Measurements from ENCODE around the gene DNAL4. TPM values are rescaled to one million over a fixed set of nuclear protein-coding genes. Genes with fewer than 3 reads are reported as not detected.

The DNAL4 gene
- total RNA-seq, 4 donors from 2014 or later = 9.3 to 15.2 (median 12.8) TPM

DNA sequence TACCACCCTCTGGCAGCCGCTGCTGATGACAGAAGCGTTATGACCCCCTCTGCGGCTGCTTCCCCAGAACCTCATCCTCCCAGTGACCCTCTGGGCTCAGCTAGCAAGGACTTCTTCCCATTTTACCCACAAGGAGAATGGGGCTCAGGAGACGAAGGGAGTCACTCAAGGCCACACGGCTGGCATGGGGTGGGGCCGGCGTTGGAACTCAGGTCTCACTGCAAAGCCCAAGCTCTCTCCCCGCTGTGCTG, 21.4 kb downstream of the DNAL4 start:
- intact Hi-C loops (cut with DNase I) = loop anchor here (10.0 kb wide), 1 partner anchor 352 kb away; no protein-coding TSS in a partner anchor
- 85% methylated on average over 8 of the region's 8 CpGs for WGBS
- no peak for DNase-seq (ENCODE audit: extremely low spot score)
- Histone ChIP-seq H3K27ac (replicated peaks in 1 of 4) (no peak overlapping the region), H3K36me3 (peaks cover 0 to 5% (median 0%) of the 10 kb centered on the region in 4 donors), H3K9me3 (no peaks in the 10 kb centered on the region), H3K27me3 (no peaks in the 10 kb centered on the region), H3K4me1 (peaks cover 0 to 7% (median 6%) of the 10 kb centered on the region in 4 donors), H3K4me3 (no peak overlapping the region)
- TF ChIP-seq EP300 (IDR thresholded peaks at IDR 0.05) (no peak), POLR2A (IDR thresholded peaks at IDR 0.05; ENCODE audit: low read depth) (no peak), POLR2AphosphoS5 (IDR thresholded peaks at IDR 0.05) (no peak)
- TF ChIP-seq, protein P1, sequence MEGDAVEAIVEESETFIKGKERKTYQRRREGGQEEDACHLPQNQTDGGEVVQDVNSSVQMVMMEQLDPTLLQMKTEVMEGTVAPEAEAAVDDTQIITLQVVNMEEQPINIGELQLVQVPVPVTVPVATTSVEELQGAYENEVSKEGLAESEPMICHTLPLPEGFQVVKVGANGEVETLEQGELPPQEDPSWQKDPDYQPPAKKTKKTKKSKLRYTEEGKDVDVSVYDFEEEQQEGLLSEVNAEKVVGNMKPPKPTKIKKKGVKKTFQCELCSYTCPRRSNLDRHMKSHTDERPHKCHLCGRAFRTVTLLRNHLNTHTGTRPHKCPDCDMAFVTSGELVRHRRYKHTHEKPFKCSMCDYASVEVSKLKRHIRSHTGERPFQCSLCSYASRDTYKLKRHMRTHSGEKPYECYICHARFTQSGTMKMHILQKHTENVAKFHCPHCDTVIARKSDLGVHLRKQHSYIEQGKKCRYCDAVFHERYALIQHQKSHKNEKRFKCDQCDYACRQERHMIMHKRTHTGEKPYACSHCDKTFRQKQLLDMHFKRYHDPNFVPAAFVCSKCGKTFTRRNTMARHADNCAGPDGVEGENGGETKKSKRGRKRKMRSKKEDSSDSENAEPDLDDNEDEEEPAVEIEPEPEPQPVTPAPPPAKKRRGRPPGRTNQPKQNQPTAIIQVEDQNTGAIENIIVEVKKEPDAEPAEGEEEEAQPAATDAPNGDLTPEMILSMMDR (IDR thresholded peaks at IDR 0.05) = no peak

DNA sequence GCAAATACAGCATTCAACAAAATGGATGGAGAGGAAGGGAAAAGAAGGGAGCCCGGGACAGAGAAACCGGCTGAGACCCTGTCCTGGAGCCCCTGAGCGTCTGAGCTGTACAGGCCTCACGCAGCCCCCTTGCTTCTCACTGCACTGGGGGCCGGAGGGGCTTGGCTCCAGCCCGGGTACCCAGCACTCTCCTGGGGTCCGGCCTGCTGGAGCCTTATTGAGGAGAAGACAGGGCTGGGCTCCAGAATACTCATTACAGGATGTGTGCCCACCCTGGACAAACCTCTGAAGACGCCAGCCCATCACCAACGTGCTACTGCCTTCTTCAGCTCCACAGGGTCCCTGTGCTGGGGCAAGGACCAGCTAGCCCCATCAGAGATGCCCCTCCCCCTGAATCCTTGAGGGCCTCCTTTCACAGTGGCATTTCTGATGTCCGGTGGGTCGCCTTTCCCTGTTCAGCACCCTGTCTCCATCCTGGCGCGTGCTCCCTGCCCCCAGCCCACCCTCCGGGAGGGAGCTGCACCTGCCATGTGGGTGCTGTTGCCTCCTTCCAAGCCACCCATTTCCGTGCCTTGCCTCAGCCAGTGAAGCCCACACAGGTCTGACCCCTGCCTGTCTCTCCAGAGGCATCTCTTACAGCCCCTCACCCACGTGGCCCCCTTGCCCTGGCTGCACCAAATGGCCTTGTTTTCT, 23.5 kb downstream of the DNAL4 start:
- Histone ChIP-seq H3K4me3 (no peak overlapping the region), H3K9me3 (no peaks in the 10 kb centered on the region), H3K4me1 (peaks cover 0 to 14% (median 13%) of the 10 kb centered on the region in 4 donors), H3K36me3 (no peaks in the 10 kb centered on the region), H3K27ac (replicated peaks in 1 of 4) (no peak overlapping the region), H3K27me3 (peaks cover 0 to 4% (median 0%) of the 10 kb centered on the region in 4 donors)
- intact Hi-C loops (cut with DNase I) = loop anchor here (10.0 kb wide), 1 partner anchor 354 kb away; no protein-coding TSS in a partner anchor
- TF ChIP-seq, protein P1 (IDR thresholded peaks at IDR 0.05) = no peak
- TF ChIP-seq POLR2AphosphoS5 (IDR thresholded peaks at IDR 0.05) (no peak), EP300 (IDR thresholded peaks at IDR 0.05) (no peak), POLR2A (IDR thresholded peaks at IDR 0.05; ENCODE audit: low read depth) (no peak)
- WGBS = 85% methylated on average over 14 of the region's 16 CpGs
- no peak for DNase-seq (ENCODE audit: extremely low spot score)

DNA sequence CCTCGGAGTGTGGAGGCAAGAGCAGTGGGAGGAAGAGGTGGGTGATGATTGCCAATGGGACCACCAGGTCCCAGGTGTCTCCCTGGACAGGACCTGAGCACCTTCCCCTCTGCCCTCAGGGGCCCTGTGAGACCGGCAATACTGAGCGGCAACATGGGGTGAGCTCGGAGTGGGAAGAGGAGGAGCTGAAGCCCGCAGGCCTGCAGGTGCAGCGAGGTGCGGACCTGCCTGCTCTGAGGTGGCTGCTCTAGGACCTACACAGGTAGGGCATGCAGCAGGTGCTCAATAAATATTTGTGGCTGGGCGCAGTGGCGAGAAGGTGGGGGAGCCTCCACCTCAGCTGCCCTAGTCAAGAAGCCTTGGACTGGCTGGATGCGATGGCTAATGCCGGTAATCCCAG, 25.9 kb downstream of the DNAL4 start:
- WGBS = 94% methylated on average over 11 of the region's 11 CpGs
- H3K4me1 ChIP-seq = peaks cover 0 to 17% (median 14%) of the 10 kb centered on the region in 4 donors
- no peak overlapping the region for H3K4me3 ChIP-seq
- no peaks in the 10 kb centered on the region for H3K9me3 ChIP-seq
- H3K27me3 ChIP-seq = peaks cover 0 to 4% (median 0%) of the 10 kb centered on the region in 4 donors
- DNase-seq (ENCODE audit: extremely low spot score) = no peak
- no peaks in the 10 kb centered on the region for H3K36me3 ChIP-seq
- H3K27ac ChIP-seq (replicated peaks in 1 of 4) = no peak overlapping the region
- TF ChIP-seq, protein P1 (IDR thresholded peaks at IDR 0.05) = no peak
- no peak for TF ChIP-seq EP300 (IDR thresholded peaks at IDR 0.05)
- TF ChIP-seq POLR2AphosphoS5 (IDR thresholded peaks at IDR 0.05) = no peak
- intact Hi-C loops (cut with DNase I) = loop anchor here (2.0 to 5.0 kb wide), 2 partner anchors 74 to 101 kb away; partner anchors contain the start of gene NPTXR

DNA sequence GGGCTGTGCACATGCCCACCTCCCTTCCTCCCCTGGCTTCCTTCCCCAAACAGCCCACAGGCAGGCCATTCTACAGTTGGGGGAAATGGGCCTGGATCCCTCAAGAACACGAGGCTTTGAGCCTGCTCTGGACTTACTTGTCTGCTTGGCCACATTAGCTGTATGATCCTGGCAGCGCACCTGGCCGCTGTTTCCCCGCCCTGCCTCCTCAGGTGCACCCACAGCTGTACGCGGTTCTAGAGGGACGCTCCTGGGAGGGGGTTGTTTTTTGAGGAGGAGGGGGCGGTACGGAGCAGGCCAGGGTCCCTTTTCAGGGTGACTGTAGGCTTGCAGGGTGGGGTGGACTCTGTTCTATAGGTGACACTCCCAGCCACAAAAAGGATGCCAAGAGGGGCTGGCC, 26.6 kb downstream of the DNAL4 start:
- Histone ChIP-seq H3K9me3 (no peaks in the 10 kb centered on the region), H3K27ac (replicated peaks in 1 of 4) (no peak overlapping the region), H3K27me3 (peaks cover 0 to 4% (median 0%) of the 10 kb centered on the region in 4 donors), H3K36me3 (no peaks in the 10 kb centered on the region), H3K4me3 (no peak overlapping the region), H3K4me1 (peaks cover 0 to 17% (median 14%) of the 10 kb centered on the region in 4 donors)
- TF ChIP-seq POLR2AphosphoS5 (IDR thresholded peaks at IDR 0.05) (no peak), POLR2A (IDR thresholded peaks at IDR 0.05; ENCODE audit: low read depth) (no peak), EP300 (IDR thresholded peaks at IDR 0.05) (no peak)
- TF ChIP-seq, protein P1 (IDR thresholded peaks at IDR 0.05) = no peak
- WGBS = 60% methylated on average over 1 of the region's 9 CpGs
- DNase-seq (ENCODE audit: extremely low spot score) = no peak
- intact Hi-C loops (cut with DNase I) = loop anchor here (5.0 kb wide), 1 partner anchor 75 kb away; the partner anchor contains the start of gene NPTXR

Measured in esophagus muscularis mucosa (tissue), 4 donors.